Measurements from ENCODE around the gene SPEG.

DNA sequence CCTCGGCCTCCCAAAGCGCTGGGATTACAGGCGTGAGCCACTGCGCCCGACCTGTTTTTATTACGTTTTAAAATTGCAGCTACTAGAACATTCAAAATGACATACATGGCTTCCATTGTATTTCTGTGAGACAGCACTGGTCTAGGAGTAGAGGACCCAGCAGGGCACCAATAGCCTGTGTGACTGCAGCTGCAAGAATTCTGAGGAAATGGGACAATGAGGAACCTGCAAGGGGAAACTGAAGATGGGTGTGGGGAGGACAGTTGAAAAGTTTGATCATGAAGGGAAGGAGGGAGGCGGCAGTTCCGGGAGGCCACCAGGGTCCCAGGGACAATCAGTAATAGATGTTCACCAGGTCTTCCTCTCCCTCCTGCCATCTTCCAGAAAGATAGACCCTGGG, 33.0 kb upstream of the SPEG start:
- TF ChIP-seq EZH2 (IDR thresholded peaks at IDR 0.05) (no peak), CTCF (IDR thresholded peaks at IDR 0.05) (no peak), EZH2phosphoT487 (IDR thresholded peaks at IDR 0.05) (no peak)

Measured in neural progenitor cell (in vitro differentiated cells).